Measurements from ENCODE around the gene SPINK4. TPM values are rescaled to one million over a fixed set of nuclear protein-coding genes. Genes with fewer than 3 reads are reported as not detected.

Gene SPINK4
- total RNA-seq, 2 experiments from 2014 or later = not detected

DNA sequence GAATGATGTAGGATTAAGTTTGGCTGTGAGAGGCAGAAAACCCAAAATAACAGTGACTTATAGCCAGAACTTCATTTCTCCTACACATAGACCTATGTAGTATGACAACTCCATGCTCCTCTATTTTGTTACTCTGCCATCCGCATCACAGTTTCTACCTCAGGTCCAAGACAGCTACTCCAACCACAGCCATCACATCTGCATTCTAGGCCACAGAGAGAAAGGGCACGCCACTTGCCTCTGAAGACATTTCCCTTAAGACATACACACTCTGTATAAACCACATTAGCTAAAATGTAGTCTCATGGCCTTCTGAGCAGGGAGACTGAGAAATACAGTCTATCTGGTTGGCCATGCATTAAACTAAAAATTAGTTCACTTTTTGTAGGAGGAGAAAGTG lies 10.0 kb downstream of the SPINK4 start:
- no peak for DNase-seq
- no peak overlapping the region for H3K4me3 Mint-ChIP-seq
- ChIA-PET CTCF (no interaction called here), POLR2A (interaction anchor here (0.5 to 0.7 kb wide), 2 partner anchors 8 to 1166 kb away, joined by 3 to 4 read pairs; no protein-coding TSS in a partner anchor)
- H3K36me3 Mint-ChIP-seq = peaks cover 22% of the 10 kb centered on the region
- intact Hi-C loops (cut with micrococcal nuclease) = no loop called here
- H3K9me3 Mint-ChIP-seq = no peaks in the 10 kb centered on the region
- H3K27me3 Mint-ChIP-seq = no peaks in the 10 kb centered on the region
- no peaks in the 10 kb centered on the region for H3K4me1 Mint-ChIP-seq (ENCODE audit: low read depth)
- no peak overlapping the region for H3K27ac Mint-ChIP-seq

DNA sequence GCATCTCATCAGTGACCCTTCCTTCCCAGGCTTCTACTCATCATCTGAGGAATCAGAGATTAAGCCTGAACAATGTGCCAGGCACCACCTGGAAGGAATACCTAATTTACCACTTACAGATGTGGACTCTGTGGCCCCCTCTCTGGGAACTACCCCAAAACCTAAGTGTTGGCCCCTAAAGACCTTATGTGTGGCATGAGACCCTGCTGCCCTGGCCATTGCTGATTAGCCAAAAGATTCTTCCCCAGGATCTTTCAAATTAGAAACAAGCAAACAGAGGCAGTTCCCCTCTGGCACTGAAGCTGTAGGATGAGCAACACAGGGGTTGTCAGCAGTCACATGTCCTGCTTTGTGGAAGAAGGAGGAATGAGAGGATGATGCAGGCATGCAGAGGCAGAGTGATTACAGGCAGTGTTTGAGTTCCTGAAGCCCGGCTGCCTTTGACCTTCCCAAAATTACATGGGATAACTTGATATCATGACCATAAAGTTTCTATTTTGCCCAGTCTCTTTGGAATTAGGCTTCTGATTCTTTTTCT lies 10.6 kb downstream of the SPINK4 start:
- DNase-seq = no peak
- H3K9me3 Mint-ChIP-seq = no peaks in the 10 kb centered on the region
- H3K36me3 Mint-ChIP-seq = peaks cover 22% of the 10 kb centered on the region
- no peaks in the 10 kb centered on the region for H3K4me1 Mint-ChIP-seq (ENCODE audit: low read depth)
- ChIA-PET POLR2A (no interaction called here), CTCF (no interaction called here)
- no peak overlapping the region for H3K27ac Mint-ChIP-seq
- no peaks in the 10 kb centered on the region for H3K27me3 Mint-ChIP-seq
- H3K4me3 Mint-ChIP-seq = no peak overlapping the region
- intact Hi-C loops (cut with micrococcal nuclease) = no loop called here

DNA sequence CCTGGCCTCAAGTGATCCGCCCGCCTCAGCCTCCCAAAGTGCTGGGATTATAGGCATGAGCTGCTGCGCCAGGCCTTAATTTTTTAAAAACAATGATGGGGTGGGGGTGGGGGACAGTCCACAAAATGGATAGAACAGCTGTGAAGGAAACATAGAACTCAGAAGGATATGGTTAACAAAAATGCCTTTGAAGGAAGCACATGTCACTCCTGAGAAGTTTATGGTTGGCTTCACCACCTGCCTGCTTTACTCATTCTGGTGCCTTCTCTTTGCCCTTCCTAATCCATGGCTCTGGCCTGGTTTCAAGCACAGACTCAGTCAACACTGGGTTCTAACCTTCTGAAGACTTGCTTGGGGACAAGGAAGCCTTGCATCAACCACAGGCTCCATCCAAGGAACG lies 14.2 kb downstream of the SPINK4 start:
- Mint-ChIP-seq H3K27ac (no peak overlapping the region), H3K36me3 (peaks cover 44% of the 10 kb centered on the region), H3K4me3 (no peak overlapping the region), H3K9me3 (no peaks in the 10 kb centered on the region), H3K4me1 (ENCODE audit: low read depth) (no peaks in the 10 kb centered on the region), H3K27me3 (no peaks in the 10 kb centered on the region)
- DNase-seq = no peak
- ChIA-PET POLR2A (interaction anchor here (1.7 kb wide), 1 partner anchor 10 kb away, joined by 7 read pairs; the partner anchor contains the start of genes BAG1 and CHMP5), CTCF (interaction anchor here (0.6 kb wide), 1 partner anchor 41 kb away, joined by 3 read pairs; no protein-coding TSS in a partner anchor)
- intact Hi-C loops (cut with micrococcal nuclease) = no loop called here

DNA sequence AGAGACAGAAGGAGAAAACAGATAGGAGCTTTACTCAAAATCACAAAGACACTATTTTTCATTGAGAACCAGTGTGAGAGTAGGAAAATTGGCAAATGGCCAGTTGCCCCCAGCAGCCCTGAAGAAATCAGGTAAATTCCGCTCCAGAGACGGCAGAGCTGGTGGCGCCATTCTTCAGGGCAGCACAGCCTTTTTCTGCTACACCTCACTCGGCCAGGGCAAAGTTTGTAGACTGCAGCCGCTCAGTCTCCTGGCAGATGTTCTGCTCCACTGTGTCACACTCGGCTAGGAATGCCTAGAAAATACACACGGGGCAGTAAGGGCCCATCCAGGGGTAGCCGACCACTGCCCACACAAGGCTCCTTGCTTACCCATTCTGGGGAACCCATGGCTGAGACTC lies 15.0 kb downstream of the SPINK4 start:
- CTCF ChIA-PET = no interaction called here
- H3K9me3 Mint-ChIP-seq = no peaks in the 10 kb centered on the region
- H3K4me3 Mint-ChIP-seq = no peak overlapping the region
- DNase-seq = no peak
- H3K27ac Mint-ChIP-seq = no peak overlapping the region
- H3K27me3 Mint-ChIP-seq = no peaks in the 10 kb centered on the region
- H3K36me3 Mint-ChIP-seq = peaks cover 48% of the 10 kb centered on the region
- POLR2A ChIA-PET = interaction anchor here (1.7 kb wide), 1 partner anchor 9 kb away, joined by 7 read pairs; the partner anchor contains the start of genes BAG1 and CHMP5
- intact Hi-C loops (cut with micrococcal nuclease) = no loop called here
- peaks cover 2% of the 10 kb centered on the region for H3K4me1 Mint-ChIP-seq (ENCODE audit: low read depth)

DNA sequence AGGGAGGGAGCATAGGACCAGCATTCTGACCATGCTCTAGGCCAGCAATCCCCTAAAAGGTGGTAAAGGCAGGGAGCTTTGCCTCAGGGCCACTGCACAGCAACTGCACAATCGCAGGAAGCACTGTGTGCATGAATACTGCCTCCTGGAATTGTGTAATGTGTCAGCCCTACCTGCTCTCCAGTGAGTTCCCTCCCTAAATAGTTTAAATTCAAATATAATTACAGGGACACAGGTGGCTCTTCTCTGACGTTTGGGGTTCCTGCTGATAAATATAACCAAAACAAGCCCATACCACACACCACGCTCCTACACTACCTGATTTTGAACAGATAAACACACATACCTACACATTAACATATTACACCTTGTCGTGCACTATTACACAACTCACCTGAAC lies 15.5 kb downstream of the SPINK4 start:
- CTCF ChIA-PET = no interaction called here
- no peak overlapping the region for H3K27ac Mint-ChIP-seq
- peaks cover 2% of the 10 kb centered on the region for H3K4me1 Mint-ChIP-seq (ENCODE audit: low read depth)
- intact Hi-C loops (cut with micrococcal nuclease) = no loop called here
- H3K9me3 Mint-ChIP-seq = no peaks in the 10 kb centered on the region
- DNase-seq = no peak
- H3K4me3 Mint-ChIP-seq = no peak overlapping the region
- H3K36me3 Mint-ChIP-seq = peaks cover 51% of the 10 kb centered on the region
- POLR2A ChIA-PET = interaction anchor here (1.7 kb wide), 1 partner anchor 9 kb away, joined by 7 read pairs; the partner anchor contains the start of genes BAG1 and CHMP5
- no peaks in the 10 kb centered on the region for H3K27me3 Mint-ChIP-seq

DNA sequence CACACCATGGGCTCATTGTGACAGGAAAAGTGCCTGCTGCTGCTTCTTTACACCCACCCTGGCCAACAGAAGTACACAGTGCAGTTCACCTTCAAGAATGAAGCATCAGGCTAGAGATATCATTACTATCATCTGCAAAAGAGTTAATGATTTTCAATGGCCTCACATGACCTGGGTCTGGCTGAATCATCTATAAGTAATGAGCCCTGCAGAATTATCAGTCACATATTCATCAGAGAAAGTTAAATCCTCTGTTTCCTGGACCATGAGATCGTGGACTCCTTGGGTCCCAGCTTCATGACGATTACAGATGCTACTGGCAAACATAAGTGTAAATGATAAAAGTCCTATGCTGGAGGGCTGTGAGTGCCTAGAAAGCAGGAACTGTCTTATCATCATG lies 16.3 kb downstream of the SPINK4 start:
- Mint-ChIP-seq H3K4me3 (no peak overlapping the region), H3K36me3 (peaks cover 59% of the 10 kb centered on the region), H3K27ac (no peak overlapping the region), H3K9me3 (no peaks in the 10 kb centered on the region), H3K4me1 (ENCODE audit: low read depth) (peaks cover 2% of the 10 kb centered on the region), H3K27me3 (no peaks in the 10 kb centered on the region)
- DNase-seq = no peak
- POLR2A ChIA-PET = no interaction called here
- CTCF ChIA-PET = interaction anchor here (2.7 kb wide), 1 partner anchor 31 kb away, joined by 8 read pairs; no protein-coding TSS in a partner anchor
- intact Hi-C loops (cut with micrococcal nuclease) = loop anchor here (2.0 kb wide), 1 partner anchor 19 kb away; no protein-coding TSS in a partner anchor

DNA sequence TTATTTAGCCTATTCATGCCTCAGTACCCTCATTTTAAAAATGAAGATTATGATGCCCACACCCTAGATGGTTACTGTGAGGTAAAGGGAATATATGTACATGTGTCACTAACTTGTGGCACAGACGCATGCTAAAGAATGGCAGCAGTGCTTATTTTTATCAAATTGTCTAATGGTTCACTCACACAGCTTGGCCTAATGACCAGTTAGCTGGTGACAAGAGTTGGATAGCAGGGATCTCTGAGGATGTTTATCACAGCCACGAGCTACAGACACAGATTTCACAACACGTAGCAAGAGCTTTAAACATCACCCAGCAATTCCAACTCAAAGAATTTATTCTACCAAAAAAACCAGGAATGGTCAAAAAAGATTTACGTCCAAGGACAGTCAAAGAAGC lies 17.3 kb downstream of the SPINK4 start:
- ChIA-PET POLR2A (interaction anchor here (0.5 kb wide), 1 partner anchor 31 kb away, joined by 6 read pairs; no protein-coding TSS in a partner anchor), CTCF (interaction anchor here (2.7 kb wide), 1 partner anchor 30 kb away, joined by 8 read pairs; no protein-coding TSS in a partner anchor)
- H3K9me3 Mint-ChIP-seq = no peaks in the 10 kb centered on the region
- H3K4me3 Mint-ChIP-seq = no peak overlapping the region
- H3K27ac Mint-ChIP-seq = no peak overlapping the region
- H3K27me3 Mint-ChIP-seq = no peaks in the 10 kb centered on the region
- peaks cover 65% of the 10 kb centered on the region for H3K36me3 Mint-ChIP-seq
- DNase-seq = no peak
- H3K4me1 Mint-ChIP-seq (ENCODE audit: low read depth) = peaks cover 8% of the 10 kb centered on the region
- intact Hi-C loops (cut with micrococcal nuclease) = loop anchor here (2.0 kb wide), 1 partner anchor 20 kb away; no protein-coding TSS in a partner anchor

DNA sequence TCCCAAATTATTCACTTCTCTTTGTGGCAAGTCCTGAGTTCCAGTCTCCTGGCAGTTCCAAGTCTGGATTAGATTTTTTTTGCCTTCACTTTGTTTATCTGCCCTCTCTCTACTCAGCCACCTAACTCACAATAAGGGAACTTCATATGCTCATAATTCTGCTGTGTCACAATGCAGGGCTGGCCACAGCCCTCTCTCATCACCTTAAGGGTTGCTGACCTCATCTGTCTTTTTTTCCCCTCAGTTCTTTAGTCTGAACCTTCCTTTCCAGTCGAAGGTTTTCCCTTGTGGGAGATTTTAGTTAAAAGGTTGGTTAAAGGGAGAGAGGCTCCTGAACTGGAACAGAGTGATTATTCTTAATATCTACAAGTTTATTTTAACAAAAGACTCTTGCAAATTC lies 20.4 kb downstream of the SPINK4 start:
- H3K4me3 Mint-ChIP-seq = no peak overlapping the region
- intact Hi-C loops (cut with micrococcal nuclease) = loop anchor here (10.0 kb wide), 1 partner anchor 706 kb away; the partner anchor contains the start of genes SMIM27 and TOPORS
- POLR2A ChIA-PET = no interaction called here
- no peaks in the 10 kb centered on the region for H3K27me3 Mint-ChIP-seq
- CTCF ChIA-PET = no interaction called here
- no peaks in the 10 kb centered on the region for H3K9me3 Mint-ChIP-seq
- peaks cover 18% of the 10 kb centered on the region for H3K4me1 Mint-ChIP-seq (ENCODE audit: low read depth)
- no peak overlapping the region for H3K27ac Mint-ChIP-seq
- DNase-seq = no peak
- H3K36me3 Mint-ChIP-seq = peaks cover 65% of the 10 kb centered on the region

DNA sequence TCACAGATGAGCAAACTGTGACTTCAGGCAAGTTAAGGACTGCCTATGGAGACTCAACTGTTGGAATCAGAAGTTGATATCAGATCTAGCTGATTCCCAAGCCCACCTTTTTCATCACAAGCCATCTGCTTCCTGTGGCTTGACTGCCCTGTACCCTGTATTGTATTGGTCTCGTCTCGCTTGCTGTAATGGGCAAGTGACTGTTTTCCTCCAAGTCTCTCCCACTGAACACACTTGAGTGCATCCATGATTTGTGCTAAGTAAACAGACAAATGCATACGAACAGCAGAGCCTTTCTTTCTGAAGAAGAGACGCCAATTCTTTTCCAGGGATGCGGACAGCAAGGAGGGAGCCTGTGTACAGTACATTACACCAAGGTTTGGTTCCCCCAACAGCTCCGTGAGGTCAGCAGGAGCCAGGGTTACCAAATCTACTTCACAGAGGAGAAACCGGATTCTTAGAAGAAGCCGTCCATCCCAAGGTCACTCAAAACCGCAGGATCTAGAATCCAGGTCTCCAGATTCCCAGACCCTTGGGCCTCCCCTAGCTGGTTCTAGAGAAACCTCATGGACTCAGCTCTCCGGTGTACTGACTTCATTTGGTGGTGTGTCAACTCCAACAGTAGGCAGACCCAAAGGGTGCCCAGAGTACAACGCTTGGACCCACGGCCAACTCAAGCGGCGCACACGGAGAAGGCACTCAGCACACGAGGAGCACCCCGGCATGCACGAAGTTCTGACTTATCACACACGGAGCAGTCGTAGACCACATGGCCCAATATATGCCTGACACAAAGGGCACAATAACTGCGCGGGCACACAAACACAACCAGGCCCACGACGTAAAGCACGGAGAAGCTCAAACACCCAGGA lies 23.4 kb downstream of the SPINK4 start:
- H3K4me1 Mint-ChIP-seq (ENCODE audit: low read depth) = peaks cover 42% of the 10 kb centered on the region
- intact Hi-C loops (cut with micrococcal nuclease) = loop anchor here (1.0 to 10.0 kb wide), 12 partner anchors 27 to 709 kb away; partner anchors contain the start of genes APTX, AQP3, B4GALT1 and DNAJA1
- H3K36me3 Mint-ChIP-seq = peaks cover 63% of the 10 kb centered on the region
- CTCF ChIA-PET = interaction anchor here (0.5 to 0.6 kb wide), 2 partner anchors 62 to 689 kb away, joined by 3 read pairs; no protein-coding TSS in a partner anchor
- no peaks in the 10 kb centered on the region for H3K27me3 Mint-ChIP-seq
- no peaks in the 10 kb centered on the region for H3K9me3 Mint-ChIP-seq
- POLR2A ChIA-PET = interaction anchor here (0.7 to 3.2 kb wide), 5 partner anchors 8 to 238 kb away, joined by 3 to 16 read pairs (median 7); partner anchors contain the start of genes B4GALT1, DNAJA1 and NFX1
- H3K27ac Mint-ChIP-seq = peak overlapping the region; percentile 83
- peak; percentile 32 for DNase-seq
- H3K4me3 Mint-ChIP-seq = peak overlapping the region; percentile 91

DNA sequence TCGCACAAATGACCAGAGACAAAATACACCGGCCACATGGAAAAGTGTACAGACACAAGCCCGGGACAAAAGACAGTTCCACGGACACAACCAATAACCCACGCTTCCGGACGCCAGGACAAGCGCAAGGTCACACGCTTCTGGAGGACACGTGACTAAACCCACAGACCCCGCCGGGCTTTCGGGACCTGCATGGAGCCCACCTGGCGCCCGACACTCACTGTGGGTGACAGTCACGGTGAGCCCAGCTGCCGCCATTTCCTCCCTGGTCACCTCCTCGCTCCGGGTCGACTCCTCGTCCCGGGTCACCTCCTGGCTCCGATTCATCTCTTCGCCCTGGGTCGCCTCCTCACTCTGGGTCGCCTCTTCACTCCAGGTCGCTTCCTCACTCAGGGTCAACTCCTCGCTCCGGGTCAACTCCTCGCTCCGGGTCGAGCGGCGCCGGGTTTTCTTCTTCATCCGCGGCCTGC lies 24.1 kb downstream of the SPINK4 start:
- peaks cover 58% of the 10 kb centered on the region for H3K36me3 Mint-ChIP-seq
- ChIA-PET CTCF (interaction anchor here (0.5 to 1.0 kb wide), 2 partner anchors 14 to 62 kb away, joined by 3 to 4 read pairs; no protein-coding TSS in a partner anchor), POLR2A (interaction anchor here (0.7 to 3.2 kb wide), 7 partner anchors 9 to 239 kb away, joined by 3 to 16 read pairs (median 5); partner anchors contain the start of genes B4GALT1, DNAJA1 and NFX1)
- peak; percentile 55 for DNase-seq
- H3K4me1 Mint-ChIP-seq (ENCODE audit: low read depth) = peaks cover 42% of the 10 kb centered on the region
- intact Hi-C loops (cut with micrococcal nuclease) = loop anchor here (1.0 to 10.0 kb wide), 12 partner anchors 26 to 709 kb away; partner anchors contain the start of genes APTX, AQP3, B4GALT1 and DNAJA1
- no peaks in the 10 kb centered on the region for H3K27me3 Mint-ChIP-seq
- H3K27ac Mint-ChIP-seq = peak overlapping the region; percentile 83
- no peaks in the 10 kb centered on the region for H3K9me3 Mint-ChIP-seq
- peak overlapping the region; percentile 91 for H3K4me3 Mint-ChIP-seq

DNA sequence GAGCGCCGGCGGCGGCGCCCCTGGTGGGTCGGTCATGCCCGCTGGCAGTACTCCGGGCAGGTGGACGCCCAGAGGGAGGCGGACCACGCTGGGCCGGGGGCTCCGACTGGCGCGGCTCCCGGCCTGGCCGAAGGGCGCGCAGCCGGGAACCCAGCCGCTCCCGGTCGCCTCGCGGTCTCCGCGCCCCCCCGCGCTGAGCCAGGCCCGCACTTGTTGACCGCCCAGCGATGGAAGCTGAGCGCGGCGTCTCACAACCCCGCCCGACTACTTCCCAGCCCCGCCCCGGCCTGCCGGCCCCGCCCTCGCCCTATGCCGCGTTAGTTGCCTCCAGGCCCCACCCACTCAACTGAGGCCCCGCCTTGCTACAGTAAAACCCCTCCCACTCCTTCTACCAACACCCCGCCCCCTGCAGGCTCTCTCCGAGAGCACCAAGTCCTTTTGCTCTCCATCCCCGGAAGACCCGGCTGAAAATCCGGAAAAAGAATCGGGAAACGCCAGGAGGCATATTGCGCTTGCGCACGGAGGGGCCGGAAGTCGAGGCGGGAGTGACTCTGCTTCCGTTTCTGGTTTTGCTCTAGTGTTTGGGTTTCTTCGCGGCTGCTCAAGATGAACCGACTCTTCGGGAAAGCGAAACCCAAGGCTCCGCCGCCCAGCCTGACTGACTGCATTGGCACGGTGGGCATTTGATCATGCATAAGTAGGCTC lies 24.7 kb downstream of the SPINK4 start, which contains the start of the genes BAG1 and CHMP5:
BAG1 (minus strand) TSS at position 236 of the 705 bp plus-strand sequence.
CHMP5 (plus strand) TSS at position 577 of the 705 bp plus-strand sequence; CDS start at position 607, 30 bp downstream.
- DNase-seq = peak; percentile 100
- Mint-ChIP-seq H3K27ac (peak within 1 kb of the TSS; percentile 94), H3K4me1 (ENCODE audit: low read depth) (peaks cover 42% of the 10 kb centered on the region), H3K27me3 (no peaks in the 10 kb centered on the region), H3K9me3 (no peaks in the 10 kb centered on the region), H3K4me3 (peak within 1 kb of the TSS; percentile 91), H3K36me3 (peaks cover 55% of the 10 kb centered on the region)
- CTCF ChIA-PET = interaction anchor here (0.7 to 1.0 kb wide), 2 partner anchors 14 to 39 kb away, joined by 3 to 4 read pairs; no protein-coding TSS in a partner anchor
- intact Hi-C loops (cut with micrococcal nuclease) = loop anchor here (1.0 to 10.0 kb wide), 12 partner anchors 26 to 710 kb away; partner anchors contain the start of genes APTX, AQP3, B4GALT1 and DNAJA1
- POLR2A ChIA-PET = interaction anchor here (1.0 to 3.2 kb wide), 5 partner anchors 10 to 240 kb away, joined by 3 to 16 read pairs (median 7); partner anchors contain the start of genes B4GALT1, DNAJA1 and NFX1
